GM20000 (cell line): ENCODE measurements around the gene ARL4A.
"Not testable (repeated sequence)": the region's sequence is repeated elsewhere in the genome, so short reads cannot be mapped to it uniquely, and the experiment has no call there.

Experiments
- DNase-seq: peaks from one replicate; pipeline ENCODE4 v3.0.0; 2012; ENCODE audit warnings: low spot score
- CTCF ChIP-seq: IDR thresholded peaks from 2 replicates; pipeline ENCODE4 v1.5.1; 2012; ENCODE audit warnings: mild to moderate bottlenecking, control low read depth; ENCODE audit errors: extremely low read depth, missing control alignments

The ARL4A gene

GRCh38 chr7:12686234-12686890, 1.1 kb upstream of the ARL4A start:
- peak; percentile 87 for TF ChIP-seq CTCF
- peak; percentile 92 for DNase-seq

DNA sequence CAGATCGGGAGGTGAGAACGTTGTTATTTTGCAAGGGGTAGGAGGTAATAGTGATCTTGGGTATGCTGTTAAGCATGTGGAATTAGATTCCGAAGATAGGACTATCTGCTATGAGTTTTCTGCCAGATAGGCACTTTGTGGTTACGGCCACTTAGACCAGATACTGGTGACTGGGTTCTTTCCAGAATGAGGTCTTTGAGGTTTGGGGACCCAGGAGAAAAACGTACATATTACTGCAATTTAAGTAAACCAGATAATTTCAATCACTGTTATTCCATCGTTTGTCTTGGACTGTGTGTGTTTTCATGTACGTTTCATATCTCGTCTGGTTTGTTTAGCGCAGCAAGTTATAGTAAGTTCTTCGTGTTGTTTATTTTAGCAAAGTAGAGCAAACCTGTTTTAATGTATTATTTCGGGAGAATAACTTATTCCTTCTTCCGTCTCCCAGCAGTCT, 312 bp downstream of the ARL4A start:
- peak; percentile 14 for DNase-seq
- TF ChIP-seq CTCF = no peak

DNA sequence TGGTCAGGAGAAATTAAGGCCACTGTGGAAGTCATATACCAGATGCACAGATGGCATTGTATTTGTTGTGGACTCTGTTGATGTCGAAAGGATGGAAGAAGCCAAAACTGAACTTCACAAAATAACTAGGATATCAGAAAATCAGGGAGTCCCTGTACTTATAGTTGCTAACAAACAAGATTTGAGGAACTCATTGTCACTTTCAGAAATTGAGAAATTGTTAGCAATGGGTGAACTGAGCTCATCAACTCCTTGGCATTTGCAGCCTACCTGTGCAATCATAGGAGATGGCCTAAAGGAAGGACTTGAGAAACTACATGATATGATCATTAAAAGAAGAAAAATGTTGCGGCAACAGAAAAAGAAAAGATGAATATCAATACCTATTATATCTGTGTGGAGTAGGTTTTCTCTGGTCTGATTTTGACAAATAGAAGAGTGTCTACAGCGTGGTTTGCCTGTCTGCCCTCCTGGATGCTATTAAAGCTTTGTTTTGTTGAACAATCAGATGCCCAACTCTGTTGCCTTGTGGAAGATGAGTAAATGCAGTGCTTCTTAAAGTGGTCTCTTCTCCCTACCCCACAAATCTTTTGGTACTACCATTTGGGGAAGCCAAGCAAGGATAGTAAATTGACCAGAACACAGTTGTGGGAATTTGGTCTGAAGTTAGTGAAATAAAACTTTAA, 1.2 kb downstream of the ARL4A start:
- DNase-seq = not testable (repeated sequence)

DNA sequence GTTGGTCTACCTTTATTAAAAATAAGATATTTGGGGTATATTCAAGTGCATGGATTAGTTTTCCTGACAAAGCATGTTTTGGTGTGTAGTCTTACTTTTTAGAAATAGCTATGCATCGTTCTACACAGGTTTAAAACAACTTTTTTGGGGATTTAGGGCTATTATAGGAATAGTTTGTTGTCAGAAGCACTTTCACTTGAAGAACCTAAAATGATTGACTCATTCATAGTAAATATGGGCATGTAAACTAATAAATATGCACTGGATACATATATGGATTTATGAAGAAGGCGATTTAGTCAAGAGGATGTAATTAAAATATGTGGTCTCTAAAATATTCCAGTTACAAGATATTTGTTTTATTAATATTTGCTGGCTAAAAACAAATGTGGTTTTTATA, 2.0 kb downstream of the ARL4A start:
- DNase-seq = no peak
- no peak for TF ChIP-seq CTCF

GRCh38 chr7:12690041-12690878, 2.8 kb downstream of the ARL4A start:
- no peak for DNase-seq
- no peak for TF ChIP-seq CTCF

DNA sequence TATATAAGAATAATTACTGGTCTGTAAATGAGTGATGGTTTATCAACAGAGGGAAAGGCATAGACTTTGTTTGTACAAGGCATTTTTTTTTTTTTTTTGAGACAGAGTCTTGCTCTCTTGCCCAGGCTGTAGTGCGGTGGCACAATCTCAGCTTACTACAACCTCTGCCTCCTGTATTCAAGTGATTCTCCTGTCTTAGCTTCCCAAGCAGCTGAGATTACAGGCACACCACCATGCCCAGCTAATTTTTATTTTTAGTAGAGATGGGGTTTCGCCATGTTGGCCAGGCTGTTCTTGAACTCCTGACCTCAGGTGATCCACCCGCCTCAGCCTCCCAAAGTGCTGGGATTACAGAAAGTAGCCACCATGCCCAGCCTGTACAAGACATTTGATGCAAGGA, 4.0 kb downstream of the ARL4A start:
- DNase-seq = not testable (repeated sequence)

- no peak for TF ChIP-seq CTCF
- no peak for DNase-seq
Observed at GRCh38 chr7:12692035-12692434, 4.6 kb downstream of the ARL4A start.

- no peak for TF ChIP-seq CTCF
- no peak for DNase-seq
Observed at GRCh38 chr7:12692479-12693259, 5.2 kb downstream of the ARL4A start.
